Esophagus (tissue), 2 donors: ENCODE data around the gene ADPRHL1. TPM values are rescaled to one million over a fixed set of nuclear protein-coding genes. Genes with fewer than 3 reads are reported as not detected.

Experiments
- H3K27ac ChIP-seq, 2 donors: one replicate each; pipeline ENCODE4 v1.5.1; 2013; ENCODE audit warnings: low read depth in 2 of 2, mild to moderate bottlenecking in 2 of 2, inconsistent platforms in 1 of 2, low read length in 1 of 2, moderate library complexity in 1 of 2
- H3K27me3 ChIP-seq, 2 donors: one replicate each; pipeline ENCODE4 v1.6.1; 2013; ENCODE audit warnings: low read length in 2 of 2, control low read depth in 1 of 2, mild to moderate bottlenecking in 1 of 2; ENCODE audit not compliant: insufficient read depth in 2 of 2, control insufficient read depth in 1 of 2
- H3K36me3 ChIP-seq, 2 donors: one replicate each; pipeline ENCODE4 v1.6.1; 2013; ENCODE audit warnings: low read length in 1 of 2; ENCODE audit not compliant: control insufficient read depth in 2 of 2, insufficient read depth in 2 of 2
- H3K4me1 ChIP-seq, 2 donors: one replicate each; pipeline ENCODE4 v1.6.1; 2013; ENCODE audit warnings: low read length in 1 of 2; ENCODE audit not compliant: control insufficient read depth in 2 of 2, insufficient read depth in 2 of 2
- H3K4me3 ChIP-seq, 2 donors: one replicate each; pipeline ENCODE4 v1.5.1; 2013; ENCODE audit warnings: low read length in 2 of 2, mild to moderate bottlenecking in 2 of 2, low read depth in 1 of 2, moderate library complexity in 1 of 2
- H3K9me3 ChIP-seq, 2 donors: one replicate each; pipeline ENCODE4 v1.6.1; 2013; ENCODE audit warnings: mild to moderate bottlenecking in 2 of 2, low read depth in 1 of 2, low read length in 1 of 2, moderate library complexity in 1 of 2; ENCODE audit not compliant: control insufficient read depth in 2 of 2, insufficient read depth in 1 of 2
- WGBS, 2 donors: extraction: QIAGEN DNeasy Blood & Tissue Kit; methylation state at CpG; one replicate each; pipeline ENCODE4 v1.1.7; 2013; 5-methylcytosine and 5-hydroxymethylcytosine counted together
- polyA plus RNA-seq, 2 donors: library from polyadenylated mRNA; stranded (reverse); fragments of 200-250 nt; gene quantifications; one replicate each; pipeline ENCODE4 v1.2.3, GENCODE V29; 2013
- donor health status: healthy with polysubstance abuse.
- donor health status: Bipolar disorder and iron deficiency.

The ADPRHL1 gene
- polyA plus RNA-seq, 2 donors: 0.51 to 0.89 TPM

DNA sequence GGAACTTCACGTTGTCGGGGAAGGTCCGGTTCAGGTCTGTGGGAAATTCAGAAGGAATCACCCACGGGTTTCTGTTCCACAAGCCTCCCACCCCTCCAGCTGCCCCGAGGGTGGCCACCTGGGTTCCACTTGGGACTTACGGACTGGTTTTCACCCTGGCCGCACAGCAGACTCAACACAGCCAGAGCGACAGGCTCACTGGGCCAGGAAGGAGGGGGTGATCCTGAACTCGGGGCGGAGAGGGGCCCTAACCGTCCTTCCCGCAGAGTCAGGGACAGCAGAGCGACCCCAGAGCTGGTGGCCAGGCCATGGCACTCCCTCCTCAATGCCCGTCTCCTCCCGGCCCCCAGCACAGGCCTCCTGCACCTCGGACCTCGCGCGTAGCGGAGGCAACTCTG, 102.4 kb downstream of the ADPRHL1 start:
- Histone ChIP-seq H3K27ac (no peak overlapping the region), H3K4me3 (no peak overlapping the region), H3K27me3 (no peaks in the 10 kb centered on the region), H3K36me3 (peaks cover 3 to 28% of the 10 kb centered on the region in 2 donors), H3K9me3 (peaks cover 0 to 10% of the 10 kb centered on the region in 2 donors), H3K4me1 (no peaks in the 10 kb centered on the region)
- WGBS, 2 donors: 95 to 96% methylated on average over 20 of the region's 20 CpGs

DNA sequence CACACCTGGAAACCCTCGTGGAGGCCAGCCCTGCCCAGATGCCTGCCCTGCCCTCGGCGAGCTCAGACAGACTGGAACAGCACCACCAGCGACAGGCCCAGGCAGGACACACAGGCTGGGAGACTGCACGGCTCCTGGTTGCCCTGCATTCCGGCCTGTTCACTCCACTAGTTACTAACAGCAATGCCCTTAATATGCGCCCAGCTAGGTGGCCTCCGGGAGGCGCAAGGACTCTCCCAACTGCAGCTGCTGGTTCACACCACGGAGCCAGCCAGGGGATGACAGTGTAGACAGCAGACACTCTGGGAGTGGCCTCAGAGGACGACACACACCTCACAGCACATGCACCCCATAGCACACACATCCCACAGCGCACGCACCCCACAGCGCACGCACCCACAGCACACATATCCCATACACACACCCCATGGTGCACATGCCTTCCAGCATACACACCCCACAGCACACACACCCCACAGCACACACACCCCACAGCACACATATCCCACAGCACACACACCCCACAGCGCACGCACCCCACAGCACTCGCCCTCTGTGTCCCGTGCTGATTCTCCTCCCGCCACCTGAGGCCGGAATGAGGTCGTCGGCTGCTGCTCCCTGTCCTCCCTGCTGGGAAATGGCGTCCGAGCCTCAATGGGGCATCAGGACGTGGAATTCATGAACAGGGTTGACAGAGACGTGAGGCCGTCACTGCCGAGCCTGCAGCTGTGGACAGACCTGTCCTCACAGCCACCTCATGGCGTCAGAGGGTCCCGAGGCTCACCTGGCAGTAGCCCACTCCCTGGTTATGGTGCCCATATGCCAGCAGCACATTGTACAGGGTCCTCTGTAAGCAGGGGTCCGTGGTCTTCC, 103.0 kb downstream of the ADPRHL1 start:
- no peaks in the 10 kb centered on the region for H3K27me3 ChIP-seq
- H3K27ac ChIP-seq: no peak overlapping the region
- peaks cover 0 to 10% of the 10 kb centered on the region in 2 donors for H3K9me3 ChIP-seq
- H3K36me3 ChIP-seq: peaks cover 3 to 25% of the 10 kb centered on the region in 2 donors
- no peak overlapping the region for H3K4me3 ChIP-seq
- H3K4me1 ChIP-seq: no peaks in the 10 kb centered on the region
- WGBS, 2 donors: 81 to 84% methylated on average over 32 of the region's 32 CpGs

Other genes with a start within 250 kb of the ADPRHL1 start
- gene PCID2, start 244.8 kb downstream of the ADPRHL1 start, polyA plus RNA-seq: 10 to 100 TPM; 17.8 to 20.7 TPM
- gene CUL4A, start 243.9 kb downstream of the ADPRHL1 start, polyA plus RNA-seq: 10 to 100 TPM; 21.0 to 31.2 TPM
- 10 to 100 TPM; 45.5 to 71.5 TPM for gene LAMP1, start 156.2 kb downstream of the ADPRHL1 start, polyA plus RNA-seq
- gene GRTP1, start 89.4 kb downstream of the ADPRHL1 start, polyA plus RNA-seq: 10 to 100 TPM; 13.9 to 15.8 TPM
- 1 to 10 TPM; 6.9 to 8.9 TPM for gene DCUN1D2, start 37.2 kb upstream of the ADPRHL1 start, polyA plus RNA-seq
- gene TFDP1, start 131.3 kb upstream of the ADPRHL1 start, polyA plus RNA-seq: 10 to 100 TPM; 24.2 to 50.3 TPM
- gene ATP4B, start 204.7 kb upstream of the ADPRHL1 start, polyA plus RNA-seq: under 1 TPM; 0.04 to 0.06 TPM
- gene GRK1, start 213.7 kb upstream of the ADPRHL1 start, polyA plus RNA-seq: not detected